Fibroblast of peridontal ligament (primary cell): ENCODE results near the gene GRK5.
A peak's percentile ranks its signal among the peaks of the same experiment; 100 is the strongest.
"Not testable (repeated sequence)": the region's sequence is repeated elsewhere in the genome, so short reads cannot be mapped to it uniquely, and the experiment has no call there.

Source experiments
- DNase-seq: peaks from one replicate; pipeline ENCODE4 v3.0.0-alpha.2; 2010; ENCODE audit errors: extremely low read depth

Gene GRK5

GRCh38 chr10:119274519-119275045, 67.2 kb downstream of the GRK5 start:
- no peak for DNase-seq

GRCh38 chr10:119275085-119275484, 67.7 kb downstream of the GRK5 start:
- DNase-seq, result no peak

- DNase-seq, result not testable (repeated sequence)
Observed at GRCh38 chr10:119276194-119276593, 68.8 kb downstream of the GRK5 start.

GRCh38 chr10:119278126-119278709, 70.8 kb downstream of the GRK5 start:
- no peak for DNase-seq

- no peak for DNase-seq
Observed at GRCh38 chr10:119279441-119279840, 72.1 kb downstream of the GRK5 start.

GRCh38 chr10:119281581-119282071, 74.3 kb downstream of the GRK5 start:
- DNase-seq, result peak; percentile 41

GRCh38 chr10:119282446-119282845, 75.1 kb downstream of the GRK5 start:
- DNase-seq, result no peak

- no peak for DNase-seq
Observed at GRCh38 chr10:119283387-119283786, 76.0 kb downstream of the GRK5 start.

GRCh38 chr10:119283818-119284217, 76.4 kb downstream of the GRK5 start:
- no peak for DNase-seq

- no peak for DNase-seq
Observed at GRCh38 chr10:119284679-119285096, 77.3 kb downstream of the GRK5 start.

- DNase-seq, result no peak
Observed at GRCh38 chr10:119285495-119286267, 78.3 kb downstream of the GRK5 start.

GRCh38 chr10:119286516-119286915, 79.1 kb downstream of the GRK5 start:
- DNase-seq, result no peak

- no peak for DNase-seq
Observed at GRCh38 chr10:119286983-119287633, 79.7 kb downstream of the GRK5 start.

- no peak for DNase-seq
Observed at GRCh38 chr10:119288574-119289001, 81.2 kb downstream of the GRK5 start.

- no peak for DNase-seq
Observed at GRCh38 chr10:119289227-119289920, 82.0 kb downstream of the GRK5 start.

- no peak for DNase-seq
Observed at GRCh38 chr10:119290301-119291048, 83.1 kb downstream of the GRK5 start.

- no peak for DNase-seq
Observed at GRCh38 chr10:119291223-119291900, 84.0 kb downstream of the GRK5 start.

GRCh38 chr10:119292968-119293760, 85.8 kb downstream of the GRK5 start:
- DNase-seq, result no peak

GRCh38 chr10:119296703-119297102, 89.3 kb downstream of the GRK5 start:
- DNase-seq, result no peak
